H1 (cell line): ENCODE results near the gene AKIRIN2. TPM values are rescaled to one million over a fixed set of nuclear protein-coding genes. Genes with fewer than 3 reads are reported as not detected.

Experiments
- CBX5 ChIP-seq: fragments of 300-800, 300-1000 bp; sonication (generic); IDR thresholded peaks from 2 replicates; pipeline ENCODE4 v1.7.1; 2016; ENCODE audit warnings: antibody characterized with exemption, low read length, low read depth
- CHD2 ChIP-seq: IDR thresholded peaks from 2 replicates; pipeline ENCODE4 v1.6.1; 2012; ENCODE audit warnings: low read length, improper control_type of control experiment
- CTBP2 ChIP-seq: IDR thresholded peaks from 2 replicates; pipeline ENCODE4 v1.7.0; 2011; ENCODE audit warnings: borderline replicate concordance, mild to moderate bottlenecking, moderate library complexity, mixed read lengths, low read length; ENCODE audit not compliant: insufficient read depth, insufficient read length
- EZH2 ChIP-seq: fragments of 200-600 bp; sonication (generic); IDR thresholded peaks from 2 replicates; pipeline ENCODE4 v1.7.1; 2012; ENCODE audit warnings: low read depth, mild to moderate bottlenecking, moderate library complexity, low read length, inconsistent platforms; ENCODE audit not compliant: severe bottlenecking
- KDM4A ChIP-seq: IDR thresholded peaks from one replicate; pipeline ENCODE4 v1.7.1; 2012; ENCODE audit warnings: low read depth, mild to moderate bottlenecking, moderate library complexity, low read length, inconsistent platforms; ENCODE audit not compliant: severe bottlenecking
- POLR2A ChIP-seq, 2 experiments: IDR thresholded peaks; 1 replicate in 1 of 2; 2 replicates in 1 of 2; pipeline ENCODE4 v1.6.1; 2011; ENCODE audit warnings: low read depth in 2 of 2, low read length in 2 of 2, mild to moderate bottlenecking in 2 of 2; ENCODE audit errors: control extremely low read depth in 1 of 2
- POU5F1 ChIP-seq: IDR thresholded peaks from 2 replicates; pipeline ENCODE4 v1.6.1; 2011; ENCODE audit warnings: low read depth, mild to moderate bottlenecking, low read length, moderate library complexity
- TAF1 ChIP-seq: IDR thresholded peaks from 2 replicates; pipeline ENCODE4 v1.6.1; 2011; ENCODE audit warnings: mild to moderate bottlenecking, low read depth, low read length
- YY1 ChIP-seq: IDR thresholded peaks from 2 replicates; pipeline ENCODE4 v1.6.1; 2011; ENCODE audit warnings: low read depth, mild to moderate bottlenecking, low read length
- polyA plus RNA-seq, 7 experiments: library from polyadenylated mRNA; depleted of rRNA in 3 of 7; stranded (reverse) in 5 of 7; unstranded in 2 of 7; fragments of >200 nt in 5 of 7; fragments of 200-250 nt in 2 of 7; gene quantifications; 1 replicate in 5 of 7; 2 replicates in 1 of 7; 4 replicates in 1 of 7; pipeline versions ENCODE4 v1.2.1 to v1.2.3, GENCODE V29; 2011 to 2013; ENCODE audit warnings: missing spikeins in 2 of 7, mixed read lengths in 2 of 7
- total RNA-seq: library from RNA; stranded (reverse); fragmentation: NEBNext Ultra II Directional; extraction: Animal tissue kit (Norgen Biotek cat#: 25700); gene quantifications from 2 replicates; pipeline ENCODE4 v1.2.1, GENCODE V29; 2021

Gene AKIRIN2
- total and polyA plus RNA-seq, 2 of the 8 experiments (the other 6 are each of a cell fraction or from before 2014, with no cell fraction given), result 35.6 to 75.3 TPM

- TF ChIP-seq EZH2 (no peak), POU5F1 (no peak), CTBP2 (no peak), CBX5 (no peak), POLR2A (IDR thresholded peaks at IDR 0.05; ENCODE audit: control extremely low read depth in 1 of 2, low read depth in 2 of 2, low read length in 2 of 2) (no peak), YY1 (no peak), CHD2 (no peak), KDM4A (no peak), TAF1 (no peak)
- TF ChIP-seq, all 59 proteins: peak for 0
Observed at GRCh38 chr6:87745966-87746721, 44.1 kb upstream of the AKIRIN2 start (continued).
